Endodermal cell (in vitro differentiated cells): ENCODE data around the gene MGLL. TPM values are rescaled to one million over a fixed set of nuclear protein-coding genes. Genes with fewer than 3 reads are reported as not detected.
A peak's percentile ranks its signal among the peaks of the same experiment; 100 is the strongest.

Experiments used
- DNase-seq: peaks from one replicate; pipeline ENCODE4 v3.0.0-alpha.2; 2017
- H3K27ac ChIP-seq: 2 replicates; pipeline ENCODE4 v1.5.1; 2013; ENCODE audit warnings: mild to moderate bottlenecking, low read depth, low read length, moderate library complexity
- H3K27me3 ChIP-seq: 2 replicates; pipeline ENCODE4 v1.6.1; 2013; ENCODE audit warnings: mild to moderate bottlenecking, low read length, moderate library complexity; ENCODE audit not compliant: insufficient read depth, control insufficient read depth, poor library complexity, severe bottlenecking
- H3K36me3 ChIP-seq: 2 replicates; pipeline ENCODE4 v1.7.0; 2013; ENCODE audit warnings: mild to moderate bottlenecking, low read length, moderate library complexity; ENCODE audit not compliant: control insufficient read depth, insufficient read depth
- H3K4me1 ChIP-seq: one replicate; pipeline ENCODE4 v1.7.0; 2013; ENCODE audit warnings: low read length; ENCODE audit not compliant: control insufficient read depth, insufficient read depth
- H3K4me3 ChIP-seq: 2 replicates; pipeline ENCODE4 v1.5.1; 2013; ENCODE audit warnings: mild to moderate bottlenecking, low read length, moderate library complexity
- H3K9ac ChIP-seq: 2 replicates; pipeline ENCODE4 v1.6.1; 2013; ENCODE audit warnings: mild to moderate bottlenecking, low read length, moderate library complexity; ENCODE audit not compliant: poor library complexity, severe bottlenecking; ENCODE audit errors: extremely low read depth
- H3K9me3 ChIP-seq: 2 replicates; pipeline ENCODE4 v1.6.1; 2013; ENCODE audit warnings: mild to moderate bottlenecking, low read length, moderate library complexity; ENCODE audit not compliant: control insufficient read depth
- H3K27ac Mint-ChIP-seq: 2 replicates; pipeline ENCODE4 v1.8.0; 2020; ENCODE audit warnings: mixed read lengths
- H3K27me3 Mint-ChIP-seq: 2 replicates; pipeline ENCODE4 v1.8.0; 2021; ENCODE audit warnings: mild to moderate bottlenecking, mixed read lengths; ENCODE audit not compliant: insufficient read depth
- H3K36me3 Mint-ChIP-seq: 2 replicates; pipeline ENCODE4 v1.8.0; 2020; ENCODE audit warnings: low read depth, mixed read lengths
- H3K4me1 Mint-ChIP-seq: 2 replicates; pipeline ENCODE4 v1.8.0; 2020; ENCODE audit warnings: mixed read lengths
- H3K4me3 Mint-ChIP-seq: 2 replicates; pipeline ENCODE4 v1.8.0; 2020; ENCODE audit warnings: mild to moderate bottlenecking, moderate library complexity, mixed read lengths
- H3K9me3 Mint-ChIP-seq: 2 replicates; pipeline ENCODE4 v1.8.0; 2020; ENCODE audit warnings: mild to moderate bottlenecking, mixed read lengths
- CTCF ChIP-seq: fragments of 200-600 bp; sonication (generic); conservative IDR thresholded peaks from 2 replicates; pipeline ENCODE4 v1.5.0; 2021; ENCODE audit warnings: antibody characterized with exemption, mild to moderate bottlenecking
- WGBS, 2 experiments: methylation state at CpG; one replicate each; pipeline versions ENCODE4 v1.1.5 to v1.1.7; 2013; ENCODE audit warnings: missing lambda C conversion rate in 2 of 2, mixed read lengths in 1 of 2; ENCODE audit not compliant: insufficient coverage in 1 of 2, insufficient read length in 1 of 2; 5-methylcytosine and 5-hydroxymethylcytosine counted together
- total RNA-seq, 2 donors: library from RNA; stranded (reverse); fragmentation: NEBNext Ultra II Directional in 1 of 2; extraction: Animal tissue kit (Norgen Biotek cat#: 25700) in 1 of 2; gene quantifications; 2 replicates in 1 of 2; 3 replicates in 1 of 2; pipeline ENCODE4 v1.2.1, GENCODE V29; 2021

Gene MGLL
- total RNA-seq, 2 donors from 2014 or later: 0.22 TPM; not detected in 1

GRCh38 chr3:127674790-127675189 is 147.5 kb downstream of the MGLL start:
- DNase-seq: peak; percentile 31
- no peak for TF ChIP-seq CTCF
- H3K4me1 Mint-ChIP-seq: peaks cover 2% of the 10 kb centered on the region

GRCh38 chr3:127674101-127674721 is 148.1 kb downstream of the MGLL start:
- no peak for DNase-seq
- Histone ChIP-seq H3K27ac (no peak overlapping the region), H3K36me3 (no peaks in the 10 kb centered on the region), H3K4me3 (peak overlapping the region; percentile 80), H3K27me3 (peaks cover 8% of the 10 kb centered on the region), H3K9ac (no peak overlapping the region), H3K4me1 (no peaks in the 10 kb centered on the region), H3K9me3 (no peaks in the 10 kb centered on the region)
- TF ChIP-seq CTCF: no peak
- H3K27me3 Mint-ChIP-seq: peaks cover 14% of the 10 kb centered on the region
- WGBS, 2 experiments: 93% methylated on average over 11 to 17 of the region's 17 CpGs
- H3K4me1 Mint-ChIP-seq: peaks cover 2% of the 10 kb centered on the region
- H3K9me3 Mint-ChIP-seq: no peaks in the 10 kb centered on the region
- peak overlapping the region; percentile 71 for H3K4me3 Mint-ChIP-seq
- no peaks in the 10 kb centered on the region for H3K36me3 Mint-ChIP-seq
- no peak overlapping the region for H3K27ac Mint-ChIP-seq

More at GRCh38 chr3:127674790-127675189, 147.5 kb downstream of the MGLL start:
- no peaks in the 10 kb centered on the region for H3K9me3 Mint-ChIP-seq
- H3K4me3 ChIP-seq: no peak overlapping the region
- peaks cover 8% of the 10 kb centered on the region for H3K27me3 ChIP-seq
- H3K9ac ChIP-seq: no peak overlapping the region
- no peaks in the 10 kb centered on the region for H3K9me3 ChIP-seq
- H3K27ac ChIP-seq: no peak overlapping the region
- 91 to 95% methylated on average over 8 of the region's 8 CpGs for WGBS, 2 experiments
- no peaks in the 10 kb centered on the region for H3K36me3 ChIP-seq
- H3K4me3 Mint-ChIP-seq: no peak overlapping the region
- H3K27ac Mint-ChIP-seq: no peak overlapping the region
- H3K36me3 Mint-ChIP-seq: no peaks in the 10 kb centered on the region
- peaks cover 14% of the 10 kb centered on the region for H3K27me3 Mint-ChIP-seq
- no peaks in the 10 kb centered on the region for H3K4me1 ChIP-seq

- 18 to 33% methylated on average over 29 to 51 of the region's 51 CpGs for WGBS, 2 experiments
- Histone ChIP-seq H3K27ac (no peak overlapping the region), H3K36me3 (no peaks in the 10 kb centered on the region), H3K4me1 (no peaks in the 10 kb centered on the region), H3K9me3 (no peaks in the 10 kb centered on the region), H3K27me3 (peaks cover 8% of the 10 kb centered on the region), H3K9ac (peak overlapping the region; percentile 20), H3K4me3 (peak overlapping the region; percentile 80)
- Mint-ChIP-seq H3K27ac (peak overlapping the region; percentile 6), H3K9me3 (no peaks in the 10 kb centered on the region), H3K27me3 (peaks cover 14% of the 10 kb centered on the region), H3K4me3 (peak overlapping the region; percentile 71), H3K36me3 (no peaks in the 10 kb centered on the region), H3K4me1 (peaks cover 2% of the 10 kb centered on the region)
- no peak for TF ChIP-seq CTCF
- DNase-seq: peak; percentile 76
Observed at GRCh38 chr3:127673191-127674100, 148.9 kb downstream of the MGLL start.
